ENCODE measurements around the gene ZC3H7A. TPM values are rescaled to one million over a fixed set of nuclear protein-coding genes. Genes with fewer than 3 reads are reported as not detected.

ZC3H7A gene
- total and polyA plus RNA-seq, 9 of the 15 experiments (the other 6 are each of a cell fraction or from before 2014, with no cell fraction given): 19.8 to 49.1 (median 28.2) TPM

GRCh38 chr16:11734025-11734652 is 62.9 kb downstream of the ZC3H7A start (continued):
- TF ChIP-seq MTA1 (IDR thresholded peaks at IDR 0.05; ENCODE audit: borderline replicate concordance) (no peak), ZNF512 (tag; IDR thresholded peaks at IDR 0.05) (no peak), TBL1XR1 (IDR thresholded peaks at IDR 0.05; ENCODE audit: low read length in 2 of 2) (peak in 1 of 2 experiments; percentile 90; a peak in 2 of 4 replicates), ZNF655 (CRISPR knock-in tag; IDR thresholded peaks at IDR 0.05) (no peak), PURB (CRISPR knock-in tag; IDR thresholded peaks at IDR 0.05; ENCODE audit: low read depth) (no peak), PKNOX1 (IDR thresholded peaks at IDR 0.05) (peak; percentile 78), TARDBP (IDR thresholded peaks at IDR 0.05) (no peak), CBFA2T3 (IDR thresholded peaks at IDR 0.05) (peak; percentile 89), ZNF586 (CRISPR knock-in tag; conservative IDR thresholded peaks at IDR 0.05) (no peak), ZBTB26 (CRISPR knock-in tag; IDR thresholded peaks at IDR 0.05) (no peak), ZNF436 (CRISPR knock-in tag; IDR thresholded peaks at IDR 0.05) (no peak), NR0B1 (IDR thresholded peaks at IDR 0.05; ENCODE audit: partially characterized antibody) (no peak), ATF2 (CRISPR knock-in tag; IDR thresholded peaks at IDR 0.05) (no peak), ZBED1 (IDR thresholded peaks at IDR 0.05) (no peak), HDAC3 (IDR thresholded peaks at IDR 0.05; ENCODE audit: borderline replicate concordance, partially characterized antibody) (peak; percentile 77), IRF1 (CRISPR knock-in tag; IDR thresholded peaks at IDR 0.05; ENCODE audit: borderline replicate concordance) (no peak), FOXM1 (IDR thresholded peaks at IDR 0.05; ENCODE audit: low read depth) (peak; percentile 67), FOXM1 (CRISPR knock-in tag; IDR thresholded peaks at IDR 0.05; ENCODE audit: low read depth) (no peak), ADNP (tag; IDR thresholded peaks at IDR 0.05) (no peak)
